SK-N-SH (cell line): ENCODE measurements around the gene OR9Q1. TPM values are rescaled to one million over a fixed set of nuclear protein-coding genes. Genes with fewer than 3 reads are reported as not detected.

Source experiments
- CTCF ChIA-PET: fragments of 300-600, 350-600 bp; formaldehyde crosslinking; extraction: SDS; loops from one replicate; lab custom pipeline; 2021; lab: Yijun Ruan, JAX
- POLR2A ChIA-PET: fragments of 350-600 bp; sonication (Branson Sonifier 250); formaldehyde crosslinking; extraction: SDS; loops from one replicate; lab custom pipeline; 2020; ENCODE audit warnings: antibody characterized with exemption, inconsistent platforms; lab: Yijun Ruan, JAX
- DNase-seq: peaks from one replicate; pipeline ENCODE4 v3.0.0; 2012
- H2AFZ ChIP-seq: fragments of 200-600 bp; sonication (generic); 2 replicates; pipeline ENCODE4 v1.8.1; 2016; ENCODE audit warnings: antibody characterized with exemption, mild to moderate bottlenecking, low read depth
- H3F3A ChIP-seq: fragments of 200-600 bp; sonication (generic); replicated peaks from 2 replicates; pipeline ENCODE3; 2016; ENCODE audit warnings: antibody characterized with exemption, mild to moderate bottlenecking; ENCODE audit not compliant: insufficient read depth
- H3K27ac ChIP-seq, 2 experiments: fragments of 200-500 bp in 1 of 2; fragments of 200-600 bp in 1 of 2; sonication (Bioruptor generic) in 1 of 2; sonication (generic), shearing (Covaris generic) in 1 of 2; 2 replicates each; pipeline versions ENCODE4 v1.5.1 to v1.6.1; 2014 to 2016; ENCODE audit warnings: low read depth in 2 of 2, inconsistent platforms in 1 of 2, low read length in 1 of 2, mild to moderate bottlenecking in 1 of 2, mixed read lengths in 1 of 2
- H3K27me3 ChIP-seq: fragments of 200-600 bp; sonication (generic), shearing (Covaris generic); 2 replicates; pipeline ENCODE4 v1.6.1; 2016; ENCODE audit warnings: mixed run types; ENCODE audit not compliant: insufficient read depth
- H3K36me3 ChIP-seq, 2 experiments: fragments of 200-500 bp in 1 of 2; fragments of 200-600 bp in 1 of 2; sonication (Bioruptor generic) in 1 of 2; sonication (generic) in 1 of 2; replicated peaks in 1 of 2; 2 replicates each; pipeline versions ENCODE3 to v1.5.1; 2014 to 2016; ENCODE audit warnings: low read length in 1 of 2, mild to moderate bottlenecking in 1 of 2; ENCODE audit not compliant: insufficient read depth in 2 of 2, control insufficient read depth in 1 of 2
- H3K4me1 ChIP-seq, 2 experiments: fragments of 200-500 bp in 1 of 2; fragments of 200-600 bp in 1 of 2; sonication (Bioruptor generic) in 1 of 2; sonication (generic), shearing (Covaris generic) in 1 of 2; 2 replicates each; pipeline versions ENCODE4 v1.5.1 to v1.6.1; 2014 to 2016; ENCODE audit warnings: low read depth in 1 of 2, low read length in 1 of 2, mixed run types in 1 of 2; ENCODE audit not compliant: insufficient read depth in 2 of 2, control insufficient read depth in 1 of 2
- H3K4me2 ChIP-seq: fragments of 200-600 bp; sonication (generic), shearing (Covaris generic); 2 replicates; pipeline ENCODE4 v1.6.1; 2017; ENCODE audit warnings: mixed run types
- H3K4me3 ChIP-seq, 2 experiments: fragments of 200-500 bp in 1 of 2; fragments of 200-600 bp in 1 of 2; sonication (Bioruptor generic) in 1 of 2; sonication (generic), shearing (Covaris generic) in 1 of 2; 2 replicates each; pipeline versions ENCODE4 v1.5.1 to v1.8.1; 2014 to 2016; ENCODE audit warnings: low read depth in 2 of 2, inconsistent platforms in 1 of 2, low read length in 1 of 2, mild to moderate bottlenecking in 1 of 2, mixed read lengths in 1 of 2, moderate library complexity in 1 of 2
- H3K79me2 ChIP-seq: fragments of 200-600 bp; sonication (generic); 2 replicates; pipeline ENCODE4 v1.8.1; 2017; ENCODE audit warnings: mild to moderate bottlenecking; ENCODE audit not compliant: insufficient read depth
- H3K9ac ChIP-seq: fragments of 200-600 bp; sonication (generic); 2 replicates; pipeline ENCODE4 v1.6.1; 2017; ENCODE audit warnings: mixed run types
- H3K9me2 ChIP-seq: fragments of 200-600 bp; sonication (generic); 2 replicates; pipeline ENCODE4 v1.6.1; 2017; ENCODE audit warnings: mixed run types
- H3K9me3 ChIP-seq: fragments of 200-600 bp; sonication (generic); 2 replicates; pipeline ENCODE4 v1.6.1; 2017; ENCODE audit warnings: mixed run types, mild to moderate bottlenecking, moderate library complexity
- H4K20me1 ChIP-seq: fragments of 200-600 bp; sonication (generic); 2 replicates; pipeline ENCODE4 v1.6.1; 2017; ENCODE audit warnings: mild to moderate bottlenecking, mixed run types; ENCODE audit not compliant: insufficient read depth
- CHD2 ChIP-seq: fragments of 150-350 bp; IDR thresholded peaks from 2 replicates; pipeline ENCODE4 v1.6.1; 2018; ENCODE audit warnings: low read length; ENCODE audit not compliant: partially characterized antibody
- ELF1 ChIP-seq: IDR thresholded peaks from 2 replicates; pipeline ENCODE4 v1.4.0; 2012
- EZH2phosphoT487 ChIP-seq: fragments of 200-600 bp; sonication (generic); IDR thresholded peaks from 2 replicates; pipeline ENCODE4 v1.6.1; 2017; ENCODE audit warnings: low read depth, mixed run types, mild to moderate bottlenecking, antibody characterized with exemption, moderate library complexity, borderline replicate concordance
- MEF2A ChIP-seq: IDR thresholded peaks from 2 replicates; pipeline ENCODE4 v1.4.0; 2012; ENCODE audit warnings: low read depth, borderline replicate concordance
- POLR2AphosphoS5 ChIP-seq: IDR thresholded peaks from 2 replicates; pipeline ENCODE4 v1.6.1; 2012; ENCODE audit warnings: low read depth, low read length
- RAD21 ChIP-seq: IDR thresholded peaks from 2 replicates; pipeline ENCODE4 v1.6.1; 2012; ENCODE audit warnings: mild to moderate bottlenecking, low read length
- RXRA ChIP-seq: IDR thresholded peaks from 2 replicates; pipeline ENCODE4 v1.4.0; 2012; ENCODE audit warnings: low read depth, mild to moderate bottlenecking, borderline replicate concordance
- polyA plus RNA-seq, 3 experiments: library from polyadenylated mRNA; depleted of rRNA; stranded (reverse); fragments of >200 nt; gene quantifications; 2 replicates each; pipeline ENCODE4 v1.2.3, GENCODE V29; 2012
- TF ChIP-seq, protein P1 (sequence below): IDR thresholded peaks from 2 replicates; pipeline ENCODE4; 2012
- TF ChIP-seq, protein P2 (sequence below): fragments of 150-350 bp; IDR thresholded peaks from 2 replicates; pipeline ENCODE4 v1.6.1; 2017; ENCODE audit warnings: antibody characterized with exemption, low read length, low read depth, borderline replicate concordance
- TF ChIP-seq, protein P3 (sequence below): IDR thresholded peaks from 2 replicates; pipeline ENCODE4 v1.6.1; 2012; ENCODE audit warnings: mild to moderate bottlenecking, low read depth, low read length, moderate library complexity
- TF ChIP-seq, protein P4 (sequence below): IDR thresholded peaks from 2 replicates; pipeline ENCODE4 v1.4.0; 2012; ENCODE audit warnings: low read depth, borderline replicate concordance
- TF ChIP-seq, protein P5 (sequence below): IDR thresholded peaks from 2 replicates; pipeline ENCODE4 v1.4.0; 2012; ENCODE audit warnings: low read depth

OR9Q1 gene
- polyA plus RNA-seq, 1 of the 3 experiments (the other 2 are of a cell fraction), result not detected

DNA sequence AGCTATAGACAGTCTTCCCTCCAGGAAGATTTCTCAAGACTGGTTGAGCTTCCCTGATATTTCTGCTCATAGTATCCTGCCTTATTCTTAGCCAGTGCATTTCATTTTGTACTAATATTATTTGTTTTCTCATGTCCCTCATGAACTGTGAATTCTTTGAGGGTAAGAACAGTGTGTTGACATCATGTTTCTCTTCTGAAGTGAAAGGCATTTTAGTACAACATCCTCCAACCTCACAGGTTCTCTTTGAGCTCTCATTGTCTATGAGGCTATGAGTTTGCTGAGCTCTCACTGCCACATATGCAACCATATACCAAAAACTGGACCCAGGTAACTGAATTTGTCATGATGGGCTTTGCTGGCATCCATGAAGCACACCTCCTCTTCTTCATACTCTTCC, 7.0 kb downstream of the OR9Q1 start, which contains the start of gene OR6Q1:
Gene OR6Q1 (plus strand): TSS at position 301 of the 400 bp plus-strand sequence. CDS start 0 bp downstream, at position 301.
- Histone ChIP-seq H3K4me3 (no peak within 1 kb of the TSS), H4K20me1 (no peaks in the 10 kb centered on the region), H3K4me2 (no peak within 1 kb of the TSS), H3K36me3 (no peaks in the 10 kb centered on the region), H3K27me3 (peaks cover 7% of the 10 kb centered on the region; the same call in 1 of the 2 replicates), H3K79me2 (no peaks in the 10 kb centered on the region), H3K9me3 (no peaks in the 10 kb centered on the region), H3K4me1 (no peaks in the 10 kb centered on the region), H3F3A (no peaks in the 10 kb centered on the region), H3K27ac (no peak within 1 kb of the TSS), H3K9ac (no peak within 1 kb of the TSS), H3K9me2 (no peaks in the 10 kb centered on the region), H2AFZ (no peak within 1 kb of the TSS)
- POLR2A ChIA-PET, result no interaction called here
- CTCF ChIA-PET, result no interaction called here
- no peak for DNase-seq
- TF ChIP-seq, protein P1, sequence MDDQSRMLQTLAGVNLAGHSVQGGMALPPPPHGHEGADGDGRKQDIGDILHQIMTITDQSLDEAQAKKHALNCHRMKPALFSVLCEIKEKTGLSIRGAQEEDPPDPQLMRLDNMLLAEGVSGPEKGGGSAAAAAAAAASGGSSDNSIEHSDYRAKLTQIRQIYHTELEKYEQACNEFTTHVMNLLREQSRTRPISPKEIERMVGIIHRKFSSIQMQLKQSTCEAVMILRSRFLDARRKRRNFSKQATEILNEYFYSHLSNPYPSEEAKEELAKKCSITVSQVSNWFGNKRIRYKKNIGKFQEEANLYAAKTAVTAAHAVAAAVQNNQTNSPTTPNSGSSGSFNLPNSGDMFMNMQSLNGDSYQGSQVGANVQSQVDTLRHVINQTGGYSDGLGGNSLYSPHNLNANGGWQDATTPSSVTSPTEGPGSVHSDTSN, result no peak
- TF ChIP-seq MEF2A (no peak), RAD21 (no peak), CHD2 (no peak), EZH2phosphoT487 (no peak), POLR2AphosphoS5 (no peak), RXRA (no peak), ELF1 (no peak)
- TF ChIP-seq, protein P2, sequence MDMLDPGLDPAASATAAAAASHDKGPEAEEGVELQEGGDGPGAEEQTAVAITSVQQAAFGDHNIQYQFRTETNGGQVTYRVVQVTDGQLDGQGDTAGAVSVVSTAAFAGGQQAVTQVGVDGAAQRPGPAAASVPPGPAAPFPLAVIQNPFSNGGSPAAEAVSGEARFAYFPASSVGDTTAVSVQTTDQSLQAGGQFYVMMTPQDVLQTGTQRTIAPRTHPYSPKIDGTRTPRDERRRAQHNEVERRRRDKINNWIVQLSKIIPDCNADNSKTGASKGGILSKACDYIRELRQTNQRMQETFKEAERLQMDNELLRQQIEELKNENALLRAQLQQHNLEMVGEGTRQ, result no peak
- TF ChIP-seq, protein P3, sequence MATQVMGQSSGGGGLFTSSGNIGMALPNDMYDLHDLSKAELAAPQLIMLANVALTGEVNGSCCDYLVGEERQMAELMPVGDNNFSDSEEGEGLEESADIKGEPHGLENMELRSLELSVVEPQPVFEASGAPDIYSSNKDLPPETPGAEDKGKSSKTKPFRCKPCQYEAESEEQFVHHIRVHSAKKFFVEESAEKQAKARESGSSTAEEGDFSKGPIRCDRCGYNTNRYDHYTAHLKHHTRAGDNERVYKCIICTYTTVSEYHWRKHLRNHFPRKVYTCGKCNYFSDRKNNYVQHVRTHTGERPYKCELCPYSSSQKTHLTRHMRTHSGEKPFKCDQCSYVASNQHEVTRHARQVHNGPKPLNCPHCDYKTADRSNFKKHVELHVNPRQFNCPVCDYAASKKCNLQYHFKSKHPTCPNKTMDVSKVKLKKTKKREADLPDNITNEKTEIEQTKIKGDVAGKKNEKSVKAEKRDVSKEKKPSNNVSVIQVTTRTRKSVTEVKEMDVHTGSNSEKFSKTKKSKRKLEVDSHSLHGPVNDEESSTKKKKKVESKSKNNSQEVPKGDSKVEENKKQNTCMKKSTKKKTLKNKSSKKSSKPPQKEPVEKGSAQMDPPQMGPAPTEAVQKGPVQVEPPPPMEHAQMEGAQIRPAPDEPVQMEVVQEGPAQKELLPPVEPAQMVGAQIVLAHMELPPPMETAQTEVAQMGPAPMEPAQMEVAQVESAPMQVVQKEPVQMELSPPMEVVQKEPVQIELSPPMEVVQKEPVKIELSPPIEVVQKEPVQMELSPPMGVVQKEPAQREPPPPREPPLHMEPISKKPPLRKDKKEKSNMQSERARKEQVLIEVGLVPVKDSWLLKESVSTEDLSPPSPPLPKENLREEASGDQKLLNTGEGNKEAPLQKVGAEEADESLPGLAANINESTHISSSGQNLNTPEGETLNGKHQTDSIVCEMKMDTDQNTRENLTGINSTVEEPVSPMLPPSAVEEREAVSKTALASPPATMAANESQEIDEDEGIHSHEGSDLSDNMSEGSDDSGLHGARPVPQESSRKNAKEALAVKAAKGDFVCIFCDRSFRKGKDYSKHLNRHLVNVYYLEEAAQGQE, result no peak
- TF ChIP-seq, protein P4, sequence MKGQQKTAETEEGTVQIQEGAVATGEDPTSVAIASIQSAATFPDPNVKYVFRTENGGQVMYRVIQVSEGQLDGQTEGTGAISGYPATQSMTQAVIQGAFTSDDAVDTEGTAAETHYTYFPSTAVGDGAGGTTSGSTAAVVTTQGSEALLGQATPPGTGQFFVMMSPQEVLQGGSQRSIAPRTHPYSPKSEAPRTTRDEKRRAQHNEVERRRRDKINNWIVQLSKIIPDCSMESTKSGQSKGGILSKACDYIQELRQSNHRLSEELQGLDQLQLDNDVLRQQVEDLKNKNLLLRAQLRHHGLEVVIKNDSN, result no peak
- TF ChIP-seq, protein P5, sequence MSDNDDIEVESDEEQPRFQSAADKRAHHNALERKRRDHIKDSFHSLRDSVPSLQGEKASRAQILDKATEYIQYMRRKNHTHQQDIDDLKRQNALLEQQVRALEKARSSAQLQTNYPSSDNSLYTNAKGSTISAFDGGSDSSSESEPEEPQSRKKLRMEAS, result no peak
